NOMO-1 treated with DMSO at 0.1 percent for 48 hours (cell line): ENCODE data around the gene MTIF3.

Source experiments
- DNase-seq: peaks from one replicate; lab custom pipeline; 2025; ENCODE audit not compliant: unreplicated experiment; lab: John Stamatoyannopoulos, UW

The MTIF3 gene

DNA sequence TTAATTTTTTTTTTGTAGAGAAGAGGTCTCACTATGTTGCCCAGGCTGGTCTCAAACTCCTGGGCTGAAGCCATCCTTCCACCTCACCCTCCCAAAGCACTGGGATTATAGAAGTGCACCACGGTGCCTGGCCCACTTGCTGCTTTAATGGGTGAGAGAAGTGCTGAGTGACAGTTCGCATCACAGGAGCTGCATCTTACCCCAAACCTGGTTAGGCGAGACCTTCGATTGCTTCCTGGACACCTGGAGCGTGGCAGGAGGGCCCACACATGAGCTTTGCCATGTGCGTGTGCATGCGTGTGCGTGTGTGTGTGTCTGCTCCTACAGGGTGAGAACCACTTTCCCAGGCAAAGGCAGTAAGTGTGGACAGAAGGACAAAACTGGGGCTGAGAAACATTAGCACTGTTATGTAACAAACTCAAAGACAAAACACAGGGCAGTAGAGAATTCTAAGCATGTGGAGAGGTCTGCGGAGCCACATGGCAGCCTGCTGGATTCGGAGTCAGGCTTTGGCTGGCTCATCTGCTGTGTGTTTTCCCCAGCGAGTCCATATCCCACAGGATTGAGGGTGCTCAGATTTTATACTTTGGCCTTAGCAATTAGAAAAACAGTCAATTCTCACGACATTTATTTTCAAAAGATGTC lies 11.7 kb upstream of the MTIF3 start:
- no peak for DNase-seq

DNA sequence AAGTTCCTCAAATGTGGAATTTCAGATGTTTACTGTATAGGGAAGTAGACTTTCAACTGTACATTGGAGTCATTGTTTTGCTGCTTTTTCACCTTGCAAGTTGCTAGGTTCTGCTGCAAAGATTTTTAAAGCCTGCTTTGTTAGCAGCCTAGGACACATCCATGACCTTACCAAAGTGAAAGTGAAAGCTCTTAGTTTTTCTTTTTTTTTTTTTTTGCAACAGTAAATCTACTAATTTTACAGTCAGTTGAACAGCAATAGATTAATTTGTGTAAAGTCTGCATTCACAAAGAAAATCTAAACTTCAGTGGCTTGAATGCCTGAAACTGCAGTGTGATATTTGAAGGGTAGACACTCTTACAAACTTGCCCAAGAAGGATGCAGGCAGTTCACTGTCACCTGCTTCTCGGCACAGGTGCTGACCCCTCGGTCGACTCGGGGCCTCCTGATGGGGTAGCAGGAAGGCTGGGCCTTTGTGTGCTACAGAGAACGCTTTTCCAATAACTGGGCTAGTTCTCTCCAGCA lies 5.0 kb upstream of the MTIF3 start:
- DNase-seq = peak; percentile 20

DNA sequence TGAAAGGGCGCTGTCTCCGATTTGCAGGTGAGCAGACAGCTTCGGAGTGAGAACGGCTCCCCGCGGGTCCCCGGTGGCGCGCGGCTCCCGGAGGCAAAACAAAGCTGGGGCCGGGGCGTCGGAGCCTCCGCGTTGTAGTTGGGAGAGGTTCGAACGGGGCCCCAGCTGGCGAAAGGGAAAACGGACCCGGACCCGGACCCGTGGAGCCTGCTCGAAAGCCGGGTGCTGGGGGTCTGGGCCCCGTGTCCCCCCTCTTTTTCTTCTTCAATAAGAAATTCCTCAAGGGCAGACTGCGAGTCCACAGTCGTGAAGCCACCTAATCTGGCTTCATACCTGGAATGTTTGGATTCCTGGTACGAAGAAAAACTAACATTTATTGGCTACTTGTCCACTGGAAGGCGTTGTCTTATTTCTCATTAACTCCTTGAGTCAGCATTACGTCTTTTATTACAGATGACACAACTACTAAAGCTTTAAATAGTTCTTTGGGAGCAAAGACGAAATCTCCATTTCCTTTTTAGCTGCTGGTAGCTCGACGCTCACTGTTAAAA lies 632 bp upstream of the MTIF3 start:
- DNase-seq = peak; percentile 81

DNA sequence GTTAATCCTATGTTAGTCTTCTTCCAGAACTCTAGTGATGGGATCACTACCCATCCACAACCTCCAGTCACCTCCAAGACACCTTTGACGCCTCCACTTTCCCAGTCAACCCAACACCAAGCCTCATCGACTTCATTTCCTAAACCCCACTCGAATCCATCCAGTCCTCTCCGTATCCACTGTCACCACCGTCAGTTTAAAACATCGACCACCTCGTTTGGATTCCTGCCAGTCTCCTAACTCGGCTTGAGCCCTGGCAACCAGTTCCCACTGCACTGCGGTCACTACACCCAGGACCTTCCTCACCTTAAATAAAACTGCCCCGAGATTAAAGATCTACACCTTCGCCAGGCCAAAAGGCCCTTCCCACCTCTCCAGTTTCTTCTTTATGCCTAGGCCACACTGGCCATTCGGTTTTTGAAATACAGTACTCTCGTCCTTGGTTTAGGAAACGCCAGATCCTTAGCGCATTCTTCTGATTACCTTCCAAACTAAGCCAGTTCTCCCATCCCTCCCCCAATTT lies 1.2 kb downstream of the MTIF3 start:
- DNase-seq = no peak

DNA sequence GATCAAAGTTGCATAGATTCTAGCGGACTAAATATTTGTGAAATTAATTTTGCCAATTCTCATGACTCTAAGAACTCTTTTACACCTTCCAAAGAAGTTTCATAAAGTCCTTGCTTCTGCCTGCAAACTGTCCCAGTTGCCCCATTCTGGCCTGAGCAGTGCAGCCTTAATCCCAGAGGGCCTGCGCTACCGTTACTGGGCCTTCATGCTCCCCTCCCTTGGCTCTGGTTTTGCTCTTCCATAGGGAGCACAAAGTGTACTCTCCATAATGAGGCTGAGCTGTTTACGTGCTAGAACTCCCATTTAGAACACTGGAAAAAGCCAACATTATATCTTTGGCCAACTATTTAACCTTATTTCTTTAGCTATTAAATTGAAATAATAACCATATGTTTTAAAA lies 2.1 kb downstream of the MTIF3 start:
- DNase-seq = no peak

DNA sequence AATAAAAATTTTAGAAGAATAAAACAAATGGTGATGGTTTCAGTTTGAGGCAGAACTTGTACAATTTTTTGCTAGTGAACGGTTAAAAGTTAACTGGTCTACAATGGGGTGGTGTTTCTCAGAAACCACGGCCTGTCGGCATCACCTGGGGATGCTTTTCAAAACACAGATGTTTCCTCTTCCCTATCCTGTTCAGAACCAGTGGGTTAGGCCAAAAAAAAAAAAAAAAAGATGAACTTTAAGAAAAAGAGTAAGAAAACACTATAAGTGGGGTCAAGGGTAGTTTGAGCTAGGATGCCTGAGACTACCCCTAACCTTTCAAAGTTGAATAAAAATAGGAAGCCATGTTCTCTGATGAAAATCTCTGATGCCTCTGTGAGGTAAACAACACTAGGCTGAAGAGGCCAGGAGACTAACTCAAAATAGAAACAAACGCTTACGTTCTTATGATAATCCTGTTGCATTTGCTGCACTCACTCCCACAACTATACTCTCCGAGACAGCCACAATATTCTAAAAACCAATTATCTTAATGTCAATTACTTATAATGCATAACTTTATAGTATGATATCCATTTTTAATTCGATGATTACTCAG lies 3.3 kb downstream of the MTIF3 start:
- no peak for DNase-seq

DNA sequence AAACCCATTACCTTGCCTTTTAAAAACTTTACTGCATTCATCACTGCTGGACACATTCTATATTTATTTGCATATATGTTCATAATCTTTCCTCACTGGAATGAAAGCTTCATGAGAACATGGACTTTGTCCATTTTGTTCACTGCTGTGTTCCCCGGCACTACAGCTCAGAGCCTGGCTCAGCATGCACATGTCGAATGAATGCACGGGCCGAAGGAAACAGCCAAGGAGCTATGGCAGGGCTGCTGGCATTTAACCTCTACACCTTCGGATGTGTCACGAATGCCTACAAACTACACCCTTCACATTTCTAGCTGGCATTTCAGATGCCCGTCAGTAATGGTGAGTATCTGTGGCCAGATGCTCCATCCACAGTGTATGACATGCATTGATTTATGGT lies 7.6 kb downstream of the MTIF3 start:
- no peak for DNase-seq

DNA sequence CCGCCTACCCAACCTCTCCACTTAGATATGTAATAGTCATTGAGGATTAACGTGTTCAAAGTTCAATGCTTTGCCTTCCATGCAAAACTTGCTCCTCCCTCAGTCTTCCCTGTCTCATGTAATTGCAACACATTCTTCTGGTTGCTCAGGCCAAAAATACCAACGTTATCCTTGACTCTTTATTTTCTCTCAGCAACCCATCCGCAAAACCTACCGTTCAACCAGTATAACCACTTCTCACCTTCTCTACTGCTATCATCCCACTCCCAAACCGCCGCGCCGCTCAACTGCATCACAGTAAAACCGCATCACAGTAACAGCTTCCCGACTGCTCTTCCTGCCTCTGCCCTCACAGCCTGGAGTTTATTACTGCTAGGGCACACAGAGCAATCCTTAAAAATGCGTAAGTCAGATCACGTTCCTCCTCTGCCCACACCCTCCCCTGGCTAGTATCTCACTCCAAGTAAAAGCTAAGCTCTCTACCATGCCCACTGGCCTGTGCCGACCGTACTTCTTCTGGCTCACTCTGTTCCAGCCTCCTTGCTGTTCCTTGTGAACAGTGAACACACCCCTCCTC lies 8.2 kb downstream of the MTIF3 start:
- no peak for DNase-seq

DNA sequence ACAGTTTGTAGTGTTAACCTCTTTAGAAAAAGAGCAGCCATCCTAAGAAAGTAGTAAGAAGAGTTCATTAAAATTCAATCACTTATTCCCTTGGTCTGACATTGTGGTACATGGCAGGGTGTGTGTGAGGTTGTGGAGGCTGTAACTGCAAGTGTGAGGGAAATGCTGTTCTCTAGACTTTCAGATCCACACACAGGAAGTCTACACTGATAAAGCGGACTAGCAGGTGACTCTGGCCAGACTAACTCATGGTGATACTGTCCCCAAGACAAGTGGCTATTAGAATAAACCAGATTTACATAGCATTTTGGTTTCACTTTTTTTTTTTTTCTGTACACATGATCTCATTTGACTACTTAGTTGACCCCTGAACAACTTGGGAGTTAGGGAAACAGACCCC lies 10.0 kb downstream of the MTIF3 start:
- DNase-seq = no peak

DNA sequence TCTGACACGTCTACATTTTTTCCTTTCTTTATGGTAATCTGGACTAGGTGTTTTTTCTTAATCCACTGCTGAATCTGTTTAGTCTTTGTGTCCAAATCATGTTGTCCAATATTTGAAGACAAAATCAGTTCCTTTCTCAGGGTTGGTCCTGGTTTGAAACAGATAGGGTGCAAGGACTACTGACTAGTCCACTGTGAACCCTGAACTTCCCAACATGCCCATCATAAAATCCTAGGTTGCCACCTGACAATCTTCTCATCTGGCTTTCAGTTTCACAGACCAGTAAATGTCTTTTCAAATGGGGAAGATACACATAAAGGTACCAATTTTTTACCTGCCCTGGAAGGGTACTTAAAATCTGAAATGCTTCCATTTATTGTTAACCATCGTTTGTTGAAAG lies 13.2 kb downstream of the MTIF3 start:
- DNase-seq = no peak

DNA sequence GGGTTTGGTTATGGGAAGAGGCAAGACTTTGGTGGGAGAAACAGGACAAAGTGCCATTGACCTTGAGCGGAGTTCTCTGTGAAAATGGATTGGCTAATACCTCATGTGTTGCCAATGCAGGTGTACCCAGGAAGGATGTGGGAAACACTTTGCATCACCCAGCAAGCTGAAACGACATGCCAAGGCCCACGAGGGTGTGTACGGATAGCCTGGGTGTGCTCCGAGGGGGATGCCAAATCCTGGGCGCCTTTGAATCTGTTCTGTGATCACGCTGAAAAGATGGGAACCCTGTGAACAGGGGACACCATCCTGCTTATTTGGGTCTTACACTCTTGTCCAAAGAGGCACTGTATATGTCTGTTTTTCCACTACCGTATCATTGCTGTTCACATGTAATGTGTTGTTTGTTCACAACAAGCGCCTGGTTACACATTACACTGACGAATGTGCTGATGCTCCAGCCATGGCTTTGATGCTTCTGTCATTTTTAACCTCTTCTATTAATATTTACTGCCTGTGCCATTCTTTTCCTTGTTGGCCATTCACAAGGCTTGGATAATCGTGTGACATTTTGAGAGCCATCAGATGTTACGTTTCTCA lies 17.7 kb downstream of the MTIF3 start:
- no peak for DNase-seq

DNA sequence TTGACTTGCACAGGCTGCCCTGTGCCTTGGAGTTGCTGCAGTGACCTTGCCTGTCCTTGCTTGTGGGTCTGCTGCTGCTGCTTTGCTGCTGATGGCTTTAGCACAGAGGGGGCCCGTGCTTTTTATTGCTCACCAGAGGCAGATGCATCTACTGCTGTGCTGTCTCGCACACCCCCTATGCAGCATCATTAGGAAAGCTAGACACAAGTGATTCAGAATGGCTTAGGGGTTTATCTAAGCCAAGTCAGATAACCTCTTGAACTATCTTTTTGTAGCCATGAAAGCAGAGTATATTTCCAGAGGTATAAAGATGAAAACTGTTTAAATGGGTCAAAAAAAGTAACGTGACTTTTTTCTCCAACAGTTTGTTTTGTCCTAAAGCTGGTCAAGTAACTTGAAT lies 18.2 kb downstream of the MTIF3 start:
- no peak for DNase-seq

DNA sequence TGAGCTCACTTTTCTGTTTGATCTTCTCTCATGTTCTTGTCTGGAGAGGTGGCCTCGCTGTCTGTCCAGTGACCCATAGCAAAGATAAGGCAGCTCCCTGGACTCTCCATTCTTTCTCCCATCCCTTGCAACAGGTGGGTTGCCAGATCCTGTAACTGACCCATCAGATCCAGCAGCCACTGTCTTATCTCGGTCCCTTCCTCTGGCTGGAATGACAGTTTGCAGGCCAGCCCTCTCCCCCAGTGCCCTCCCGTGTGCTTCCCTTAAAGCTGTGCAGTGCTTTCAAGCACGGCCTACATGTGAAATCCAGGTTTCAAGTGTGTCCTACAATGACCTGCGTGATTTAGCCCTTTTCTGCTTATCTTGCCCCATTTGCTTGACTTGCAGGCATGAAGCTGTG lies 22.2 kb downstream of the MTIF3 start:
- DNase-seq = no peak

DNA sequence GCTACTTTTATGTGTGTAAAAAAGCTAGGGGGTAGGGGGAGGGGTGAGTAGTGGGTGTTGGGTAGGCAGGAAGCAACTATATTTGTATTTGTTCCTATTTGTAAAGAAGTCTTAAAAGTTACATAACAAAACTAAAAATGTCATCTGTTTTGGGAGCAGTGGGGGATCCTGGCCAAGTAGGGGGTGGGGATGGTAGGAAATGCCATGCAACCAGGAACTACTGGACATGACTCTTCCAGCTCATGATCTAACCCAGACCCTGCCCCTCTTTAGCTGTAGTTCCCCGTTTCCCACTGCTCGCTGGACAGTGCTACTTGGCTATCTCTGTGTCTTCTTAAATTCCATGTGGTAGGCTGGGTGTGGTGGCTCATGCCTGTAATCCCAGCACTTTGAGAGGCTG lies 22.7 kb downstream of the MTIF3 start:
- no peak for DNase-seq

DNA sequence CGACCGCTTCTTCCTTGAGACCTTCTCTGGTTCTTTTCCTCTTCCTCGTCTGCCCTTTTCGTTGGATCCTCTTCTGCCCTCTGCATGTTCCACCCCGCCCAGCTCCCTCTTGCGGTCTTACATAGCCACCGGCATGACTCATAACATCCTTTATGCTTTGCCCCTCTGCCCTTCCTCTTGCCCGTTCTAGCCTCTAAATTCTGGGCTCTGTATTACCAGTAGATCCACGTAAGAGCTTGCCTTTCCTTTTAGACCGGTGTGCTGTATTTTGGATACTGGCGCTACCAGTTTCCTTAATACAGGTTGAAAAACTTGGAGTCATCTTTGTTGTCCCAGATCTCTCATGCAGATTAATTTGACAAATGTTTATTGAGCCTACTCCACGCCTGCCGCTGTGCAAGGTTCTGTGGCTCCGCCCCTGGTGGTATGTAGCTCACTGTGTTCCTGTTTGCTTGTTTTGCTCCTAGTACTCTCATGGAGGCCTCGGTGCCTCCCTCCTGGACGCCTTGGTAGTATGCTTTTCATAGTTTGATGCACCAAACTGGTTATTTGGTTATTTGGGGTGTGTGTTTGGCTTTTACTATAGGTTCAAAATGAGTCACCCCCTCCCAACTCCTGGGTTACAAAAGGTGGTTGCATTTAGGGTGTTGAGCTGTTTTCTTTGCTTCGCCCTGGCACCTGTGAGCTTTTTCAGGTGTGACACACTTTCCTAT lies 24.3 kb downstream of the MTIF3 start:
- DNase-seq = peak; percentile 99

DNA sequence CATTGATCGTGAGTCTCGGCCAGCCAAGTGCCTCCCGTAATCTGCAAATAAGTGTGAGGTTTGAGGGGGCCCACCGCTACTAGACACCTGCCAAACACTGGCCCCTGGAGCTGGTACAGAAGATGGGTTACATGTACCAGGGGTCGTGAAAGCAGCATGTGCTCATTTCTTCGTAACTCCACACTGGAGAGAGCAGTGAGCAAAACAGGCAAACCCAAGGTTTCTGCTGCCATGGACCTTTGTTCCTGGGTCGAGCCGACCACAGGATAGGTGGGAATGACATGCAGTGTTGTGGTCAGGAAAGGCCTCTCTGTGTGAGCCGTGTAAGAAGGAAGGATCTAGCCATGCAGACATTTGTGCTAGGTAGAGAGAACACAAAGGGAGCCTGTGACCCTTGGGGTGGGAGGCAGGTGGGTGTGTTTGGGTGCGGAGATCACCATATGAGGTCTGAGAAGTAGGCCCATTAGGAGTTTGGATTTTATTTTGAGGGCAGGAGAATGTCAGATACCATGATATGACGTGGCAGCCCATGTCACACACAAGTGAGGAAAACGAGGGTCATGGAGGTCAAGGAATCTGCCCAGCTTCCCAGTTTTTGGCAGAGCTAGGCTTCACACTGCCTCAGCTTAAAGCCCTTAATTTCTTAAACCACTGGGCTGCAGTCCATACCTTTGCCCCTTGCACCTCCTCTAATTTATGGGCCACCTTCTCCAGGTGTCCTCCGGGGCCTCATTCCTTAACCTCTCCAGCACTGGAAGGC lies 25.0 kb downstream of the MTIF3 start:
- DNase-seq = no peak

DNA sequence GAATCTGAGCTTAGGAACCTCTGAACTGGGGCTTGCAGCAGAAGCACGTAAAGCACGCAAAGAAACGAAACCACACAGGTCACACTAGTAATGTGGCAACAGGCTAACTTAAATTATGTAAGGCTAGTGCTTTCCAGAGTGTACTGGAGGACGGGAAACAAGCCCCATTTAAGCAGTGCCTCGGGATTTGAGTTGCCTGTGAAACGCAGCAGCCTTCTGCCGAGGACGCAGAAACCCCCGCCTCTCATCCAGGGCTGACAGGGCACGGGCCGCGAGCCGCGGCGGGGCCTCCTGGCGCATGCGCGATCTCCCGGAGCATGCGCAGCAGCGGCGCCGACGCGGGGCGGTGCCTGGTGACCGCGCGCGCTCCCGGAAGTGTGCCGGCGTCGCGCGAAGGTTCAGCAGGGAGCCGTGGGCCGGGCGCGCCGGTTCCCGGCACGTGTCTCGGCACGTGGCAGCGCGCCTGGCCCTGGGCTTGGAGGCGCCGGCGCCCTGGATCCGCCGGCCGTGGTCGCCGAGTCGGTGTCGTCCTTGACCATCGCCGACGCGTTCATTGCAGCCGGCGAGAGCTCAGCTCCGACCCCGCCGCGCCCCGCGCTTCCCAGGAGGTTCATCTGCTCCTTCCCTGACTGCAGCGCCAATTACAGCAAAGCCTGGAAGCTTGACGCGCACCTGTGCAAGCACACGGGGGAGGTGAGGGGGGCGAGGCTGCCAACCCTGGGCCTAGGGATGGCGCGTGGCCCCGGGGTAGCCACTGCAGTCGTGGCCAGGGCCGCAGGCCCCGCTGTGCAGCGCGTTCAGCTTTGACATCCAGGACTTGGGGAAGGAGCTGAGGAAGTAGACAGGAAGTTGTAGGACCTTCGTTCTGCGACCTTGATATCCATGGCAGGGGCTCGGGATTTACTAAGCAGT lies 25.9 kb downstream of the MTIF3 start, which contains the start of gene GTF3A:
GTF3A (plus strand) TSS at position 374 of the 912 bp plus-strand sequence.
- peak; percentile 95 for DNase-seq

DNA sequence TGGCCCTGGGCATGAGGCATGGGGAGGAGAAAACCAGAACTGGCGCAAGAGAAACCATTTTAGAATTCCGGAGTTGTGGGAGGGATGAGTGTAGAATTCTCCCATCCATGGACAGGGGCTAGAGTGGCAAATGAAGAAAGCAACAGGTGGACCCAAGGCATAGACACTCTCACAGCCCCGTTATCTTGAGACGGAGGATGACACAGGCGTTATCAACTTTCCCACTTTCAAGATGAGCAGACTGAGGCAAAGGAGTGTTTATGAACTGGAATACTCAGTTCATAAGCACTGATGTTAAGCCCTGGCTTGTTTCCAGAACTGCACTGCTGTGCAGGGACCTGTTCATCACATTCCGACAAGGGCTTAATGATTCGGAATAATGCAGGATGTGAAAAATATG lies 27.0 kb downstream of the MTIF3 start:
- no peak for DNase-seq
